Muscle layer of colon (tissue), 2 donors: Measurements from ENCODE around the gene ZMYND11.
A peak's percentile ranks its signal among the peaks of the same experiment; 100 is the strongest.

Experiments
- H3K27ac ChIP-seq: one replicate; pipeline ENCODE4 v1.7.0; 2013; ENCODE audit warnings: low read depth, mild to moderate bottlenecking, low read length, moderate library complexity
- H3K27me3 ChIP-seq, 2 donors: one replicate each; pipeline ENCODE4 v1.7.0; 2013; ENCODE audit warnings: low read length in 2 of 2, mild to moderate bottlenecking in 2 of 2; ENCODE audit not compliant: insufficient read depth in 2 of 2, control insufficient read depth in 1 of 2
- H3K36me3 ChIP-seq: one replicate; pipeline ENCODE4 v1.7.0; 2013; ENCODE audit warnings: mild to moderate bottlenecking, low read length; ENCODE audit not compliant: insufficient read depth
- H3K4me1 ChIP-seq: one replicate; pipeline ENCODE4 v1.7.0; 2013; ENCODE audit warnings: mild to moderate bottlenecking, low read length; ENCODE audit not compliant: insufficient read depth
- H3K4me3 ChIP-seq, 2 donors: one replicate each; pipeline ENCODE4 v1.7.0; 2013; ENCODE audit warnings: low read length in 2 of 2, low read depth in 1 of 2, mild to moderate bottlenecking in 1 of 2, moderate library complexity in 1 of 2
- H3K9ac ChIP-seq: one replicate; pipeline ENCODE4 v1.7.0; 2013; ENCODE audit warnings: low read length
- H3K9me3 ChIP-seq: one replicate; pipeline ENCODE4 v1.7.0; 2013; ENCODE audit warnings: mild to moderate bottlenecking, low read length
- donor health status: abdominal sarcoma.
- donor health status: Adenocarcinoma of cecum.

The ZMYND11 gene

GRCh38 chr10:134247-135131 lies 766 bp upstream of the ZMYND11 start:
- Histone ChIP-seq H3K27ac (peak overlapping the region; percentile 76), H3K4me1 (peaks cover 32% of the 10 kb centered on the region), H3K27me3 (no peaks in the 10 kb centered on the region), H3K9me3 (no peaks in the 10 kb centered on the region), H3K36me3 (no peaks in the 10 kb centered on the region), H3K4me3 (peak overlapping the region; percentile 75 to 82), H3K9ac (peak overlapping the region; percentile 53)

DNA sequence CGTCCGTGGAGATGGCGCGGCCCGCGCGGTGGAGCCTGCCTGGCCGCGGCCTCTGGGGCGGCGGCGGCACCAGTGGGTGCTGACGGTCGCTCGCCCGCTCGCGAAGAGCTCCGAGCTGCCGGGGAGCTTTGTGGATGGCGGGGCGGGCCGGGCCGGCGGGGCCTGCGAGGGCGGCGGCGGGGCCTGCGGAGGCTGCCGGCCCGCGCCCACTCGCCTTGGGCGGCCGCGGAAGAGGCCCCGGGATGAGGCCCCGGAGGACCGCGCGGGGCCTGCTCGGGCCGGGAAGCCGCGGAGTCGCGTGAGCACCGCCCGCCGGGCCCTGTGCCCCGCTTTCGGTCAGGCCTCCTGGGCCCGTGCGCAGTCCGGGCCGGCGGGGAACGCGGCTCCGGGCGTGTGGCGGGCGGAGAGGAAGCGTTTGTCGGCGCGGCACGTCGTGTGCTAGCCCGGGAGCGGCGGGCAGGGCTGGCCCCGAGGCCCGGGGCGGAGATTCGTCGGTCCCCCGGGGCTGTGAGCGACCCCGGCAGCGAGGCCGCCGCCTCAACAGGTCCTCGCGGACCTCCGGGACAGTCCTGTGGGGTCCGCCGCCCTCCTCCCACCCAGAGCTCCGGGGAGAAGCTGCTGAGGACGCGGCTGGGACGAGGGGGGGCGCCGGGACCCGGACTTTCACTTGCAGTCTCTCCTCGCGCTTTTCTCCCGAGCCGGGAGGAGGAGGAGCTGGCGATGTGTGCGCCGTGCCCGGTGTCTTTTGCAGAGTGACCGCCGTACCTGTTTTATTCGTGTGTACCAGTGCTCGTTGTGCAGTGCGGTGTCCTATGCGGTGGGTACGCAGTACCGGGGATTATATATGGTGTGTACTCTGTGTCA lies 578 bp downstream of the ZMYND11 start:
- Histone ChIP-seq H3K9me3 (no peaks in the 10 kb centered on the region), H3K27ac (peak overlapping the region; percentile 82), H3K36me3 (no peaks in the 10 kb centered on the region), H3K27me3 (no peaks in the 10 kb centered on the region), H3K9ac (peak overlapping the region; percentile 57), H3K4me1 (peaks cover 31% of the 10 kb centered on the region), H3K4me3 (peak overlapping the region; percentile 77 to 90)

- Histone ChIP-seq H3K4me3 (peak overlapping the region; percentile 77 to 90), H3K27me3 (no peaks in the 10 kb centered on the region), H3K27ac (peak overlapping the region; percentile 82), H3K36me3 (no peaks in the 10 kb centered on the region), H3K9me3 (no peaks in the 10 kb centered on the region), H3K9ac (peak overlapping the region; percentile 57), H3K4me1 (peaks cover 31% of the 10 kb centered on the region)
Observed at GRCh38 chr10:136465-136762, 1.2 kb downstream of the ZMYND11 start.

DNA sequence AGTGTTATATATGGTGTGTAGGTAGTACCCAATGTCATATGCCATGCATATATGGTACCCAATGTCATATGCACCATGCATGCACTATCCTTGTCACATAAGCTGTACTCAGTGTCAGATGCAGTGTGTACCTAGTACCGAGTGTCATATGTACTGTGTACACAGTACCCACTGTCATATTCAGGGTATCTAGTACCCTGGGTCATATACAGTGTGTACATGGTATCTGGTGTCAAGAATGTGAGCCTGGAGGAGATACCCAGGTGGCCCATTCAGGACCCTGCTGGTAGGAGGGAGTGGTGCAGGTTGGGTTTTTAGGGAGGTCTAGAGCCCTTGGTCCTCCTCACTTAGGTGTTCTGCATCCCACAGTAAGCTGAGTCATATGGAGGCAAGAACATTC lies 1.8 kb downstream of the ZMYND11 start:
- Histone ChIP-seq H3K9ac (no peak overlapping the region), H3K27me3 (no peaks in the 10 kb centered on the region), H3K4me3 (peak overlapping the region in 1 of 2 donors; percentile 90), H3K36me3 (no peaks in the 10 kb centered on the region), H3K4me1 (peaks cover 32% of the 10 kb centered on the region), H3K27ac (no peak overlapping the region), H3K9me3 (no peaks in the 10 kb centered on the region)

DNA sequence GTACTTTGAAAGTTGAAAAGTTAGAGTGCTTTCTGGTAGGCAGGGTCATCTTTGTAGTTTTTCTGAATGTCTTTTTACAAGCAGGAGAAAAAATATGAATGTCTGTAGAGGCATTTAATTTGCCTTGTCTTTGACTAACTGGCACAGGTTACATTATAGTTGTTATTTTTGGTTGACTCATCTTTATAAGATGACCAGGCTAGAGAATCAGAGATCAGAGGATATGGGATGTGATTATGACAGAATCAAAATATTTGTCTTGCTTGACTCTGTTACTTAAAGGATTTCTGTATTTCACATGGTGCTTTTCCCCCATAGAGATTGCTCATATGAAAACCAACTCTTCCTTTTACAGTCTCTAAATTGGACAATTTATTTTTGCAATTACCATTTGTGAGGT lies 2.4 kb downstream of the ZMYND11 start:
- Histone ChIP-seq H3K27ac (no peak overlapping the region), H3K4me3 (no peak overlapping the region), H3K36me3 (no peaks in the 10 kb centered on the region), H3K27me3 (no peaks in the 10 kb centered on the region), H3K4me1 (peaks cover 36% of the 10 kb centered on the region), H3K9ac (no peak overlapping the region), H3K9me3 (no peaks in the 10 kb centered on the region)

GRCh38 chr10:142371-142770 lies 7.1 kb downstream of the ZMYND11 start:
- H3K27ac ChIP-seq, result no peak overlapping the region
- H3K27me3 ChIP-seq, result no peaks in the 10 kb centered on the region
- no peak overlapping the region for H3K9ac ChIP-seq
- H3K4me1 ChIP-seq, result peaks cover 15% of the 10 kb centered on the region
- no peaks in the 10 kb centered on the region for H3K9me3 ChIP-seq
- no peak overlapping the region for H3K4me3 ChIP-seq
- no peaks in the 10 kb centered on the region for H3K36me3 ChIP-seq

DNA sequence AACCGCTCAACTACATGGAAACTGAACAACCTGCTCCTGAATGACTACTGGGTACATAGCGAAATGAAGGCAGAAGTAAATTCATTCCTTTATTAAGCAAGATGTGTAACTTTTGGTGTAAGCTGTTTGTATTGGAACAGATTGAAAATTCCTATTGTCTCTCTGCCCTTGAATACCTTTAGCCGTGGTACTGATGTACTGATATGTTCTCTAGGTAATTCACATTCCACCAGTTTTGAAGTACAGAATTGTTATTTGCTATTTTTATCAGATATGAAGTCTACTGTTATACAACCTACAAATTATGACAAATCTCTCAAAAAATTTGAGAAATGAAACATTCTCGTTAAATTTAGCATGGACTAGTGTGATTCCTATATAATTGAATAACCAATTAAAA lies 17.7 kb downstream of the ZMYND11 start:
- H3K9ac ChIP-seq, result no peak overlapping the region

GRCh38 chr10:154348-154747 lies 19.1 kb downstream of the ZMYND11 start:
- H3K9me3 ChIP-seq, result no peaks in the 10 kb centered on the region
- H3K4me3 ChIP-seq, result no peak overlapping the region
- no peak overlapping the region for H3K27ac ChIP-seq
- no peaks in the 10 kb centered on the region for H3K36me3 ChIP-seq
- no peaks in the 10 kb centered on the region for H3K27me3 ChIP-seq
- H3K4me1 ChIP-seq, result no peaks in the 10 kb centered on the region
- H3K9ac ChIP-seq, result no peak overlapping the region

More for the DNA sequence above, 17.7 kb downstream of the ZMYND11 start:
- Histone ChIP-seq H3K36me3 (no peaks in the 10 kb centered on the region), H3K27ac (no peak overlapping the region), H3K9me3 (no peaks in the 10 kb centered on the region), H3K4me3 (no peak overlapping the region), H3K27me3 (no peaks in the 10 kb centered on the region), H3K4me1 (no peaks in the 10 kb centered on the region)

DNA sequence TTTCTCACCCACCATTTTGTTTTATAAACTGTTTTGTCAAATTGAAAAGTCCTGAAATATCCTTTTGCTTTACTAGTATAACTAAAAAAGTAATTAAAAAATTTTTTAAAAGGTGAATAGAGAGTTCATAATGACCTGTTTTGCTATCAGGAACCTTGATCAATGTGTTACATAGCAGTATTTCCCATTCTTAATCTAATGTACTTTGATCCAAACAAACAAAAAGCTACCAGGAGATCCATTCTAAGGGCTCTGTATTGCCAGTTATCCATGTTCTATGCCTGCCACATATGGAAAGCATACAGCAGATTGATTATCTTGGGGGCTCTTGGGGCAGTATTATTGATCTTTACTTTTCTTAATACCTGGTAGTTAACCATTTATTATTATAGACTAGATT lies 32.1 kb downstream of the ZMYND11 start:
- Histone ChIP-seq H3K27ac (no peak overlapping the region), H3K9me3 (no peaks in the 10 kb centered on the region), H3K27me3 (no peaks in the 10 kb centered on the region), H3K4me1 (peaks cover 10% of the 10 kb centered on the region), H3K4me3 (no peak overlapping the region), H3K9ac (no peak overlapping the region), H3K36me3 (no peaks in the 10 kb centered on the region)

DNA sequence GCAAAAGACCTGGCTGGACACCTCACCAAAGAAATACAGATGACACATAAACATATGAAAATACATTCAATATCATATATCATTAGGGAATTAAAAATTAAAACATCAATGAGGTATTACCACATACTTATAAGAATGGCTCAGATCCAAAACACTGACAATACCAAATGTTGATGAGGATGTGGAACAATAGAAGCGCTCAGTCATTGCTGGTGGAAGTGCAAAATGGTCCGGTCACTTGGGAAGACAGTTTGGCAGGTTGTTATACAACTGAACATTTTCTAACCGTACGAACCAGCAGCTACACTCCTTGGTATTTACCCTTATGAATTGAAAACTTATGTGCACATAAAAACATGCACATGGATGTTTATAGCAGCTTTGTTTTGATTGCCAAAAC lies 38.5 kb downstream of the ZMYND11 start:
- Histone ChIP-seq H3K9ac (no peak overlapping the region), H3K27ac (no peak overlapping the region), H3K36me3 (no peaks in the 10 kb centered on the region), H3K9me3 (no peaks in the 10 kb centered on the region), H3K4me3 (no peak overlapping the region), H3K4me1 (no peaks in the 10 kb centered on the region), H3K27me3 (no peaks in the 10 kb centered on the region)

- Histone ChIP-seq H3K9ac (no peak overlapping the region), H3K4me3 (no peak overlapping the region), H3K36me3 (no peaks in the 10 kb centered on the region), H3K27me3 (no peaks in the 10 kb centered on the region), H3K4me1 (no peaks in the 10 kb centered on the region), H3K9me3 (no peaks in the 10 kb centered on the region), H3K27ac (no peak overlapping the region)
Observed at GRCh38 chr10:176677-177076, 41.4 kb downstream of the ZMYND11 start.
